T-helper 2 cell (primary cell): ENCODE results near the gene GP1BB.
"Not testable (repeated sequence)": the region's sequence is repeated elsewhere in the genome, so short reads cannot be mapped to it uniquely, and the experiment has no call there.

Experiments
- DNase-seq, 5 experiments: peaks; one replicate each; pipeline versions ENCODE4 v3.0.0 to v3.0.0-alpha.2; 2012 to 2022

GP1BB gene

DNA sequence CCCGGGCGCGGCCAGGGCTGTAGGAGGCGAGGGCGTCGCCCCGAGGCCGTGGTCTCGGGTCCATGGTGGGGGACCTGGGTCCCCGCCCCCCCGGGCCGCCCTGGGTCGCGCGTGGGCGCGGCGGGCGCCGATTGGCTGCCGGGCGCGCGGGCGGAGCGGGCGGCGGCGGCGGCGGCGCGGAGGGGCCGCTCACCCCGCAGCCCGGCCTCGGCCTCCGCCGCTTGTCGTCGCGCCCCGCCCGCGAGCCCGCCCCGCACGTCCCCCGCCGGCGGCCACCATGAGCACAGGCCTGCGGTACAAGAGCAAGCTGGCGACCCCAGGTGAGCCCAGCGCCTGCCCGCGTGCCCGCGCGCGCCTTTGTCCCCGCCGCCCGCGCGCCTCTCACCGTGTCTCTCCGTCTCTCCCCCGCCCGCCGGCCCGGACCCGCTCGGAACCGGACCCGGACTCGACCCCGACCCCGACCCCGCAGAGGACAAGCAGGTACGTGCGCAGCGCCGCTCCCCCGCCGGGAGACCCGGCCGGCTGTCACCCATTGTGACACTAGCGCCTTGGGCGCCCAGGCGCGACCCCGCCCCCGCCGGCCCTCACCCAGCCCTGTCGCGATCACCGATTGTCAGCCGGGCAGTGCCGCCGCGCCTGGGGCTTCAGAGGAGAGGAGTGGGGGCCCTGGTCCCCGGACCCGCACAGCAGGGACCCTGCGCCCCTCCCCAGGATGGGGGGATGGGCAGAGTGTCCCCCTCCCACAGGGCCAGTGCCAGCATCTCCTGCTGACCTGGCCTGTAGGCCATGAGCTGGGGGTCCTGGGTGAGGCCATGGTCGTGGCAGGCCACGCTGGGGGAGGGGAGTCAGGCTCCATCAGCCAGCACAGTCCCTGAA lies 8.8 kb upstream of the GP1BB start, which contains the start of gene SEPTIN5:
Gene SEPTIN5, plus strand, starts transcription at position 192 of the 876 bp plus-strand sequence. Its CDS starts 86 bp downstream, at position 278.
- no peak for DNase-seq

DNA sequence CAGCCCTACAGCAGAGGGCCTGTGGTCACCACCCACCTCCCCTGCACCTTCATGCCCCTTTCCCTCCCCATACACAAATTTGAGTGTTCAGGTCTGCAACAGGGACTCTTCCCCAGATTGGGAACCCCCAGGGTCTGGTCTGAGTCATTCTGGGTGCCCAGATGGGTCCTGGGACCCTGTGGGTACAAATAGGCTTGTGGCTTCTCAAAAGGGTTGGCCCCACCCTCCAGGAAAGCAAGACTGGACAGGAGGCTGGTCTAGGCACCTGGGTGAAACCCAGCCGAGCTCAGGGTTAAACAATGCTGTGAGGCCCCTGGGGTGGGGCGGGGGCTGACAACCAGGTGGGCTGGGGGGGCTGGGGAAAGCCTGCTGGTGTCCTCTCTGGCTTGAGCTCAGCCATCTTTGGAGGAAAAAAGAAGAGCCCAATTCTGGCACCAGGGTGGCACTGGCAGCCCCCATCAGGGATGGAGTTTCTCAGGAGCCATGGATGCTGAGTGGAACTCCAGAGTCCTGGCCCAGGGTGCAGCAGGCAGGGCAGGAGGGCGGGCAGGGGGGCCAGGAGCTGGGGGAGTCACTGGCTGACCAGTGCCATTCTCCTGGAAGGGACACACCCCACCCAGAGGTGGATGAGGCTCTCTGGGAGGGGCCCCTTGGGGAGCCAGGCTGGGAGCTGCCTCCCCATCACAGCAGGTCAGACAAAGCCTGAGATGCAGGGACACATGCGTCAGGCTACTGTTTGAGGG lies 8.0 kb upstream of the GP1BB start:
- DNase-seq: no peak

DNA sequence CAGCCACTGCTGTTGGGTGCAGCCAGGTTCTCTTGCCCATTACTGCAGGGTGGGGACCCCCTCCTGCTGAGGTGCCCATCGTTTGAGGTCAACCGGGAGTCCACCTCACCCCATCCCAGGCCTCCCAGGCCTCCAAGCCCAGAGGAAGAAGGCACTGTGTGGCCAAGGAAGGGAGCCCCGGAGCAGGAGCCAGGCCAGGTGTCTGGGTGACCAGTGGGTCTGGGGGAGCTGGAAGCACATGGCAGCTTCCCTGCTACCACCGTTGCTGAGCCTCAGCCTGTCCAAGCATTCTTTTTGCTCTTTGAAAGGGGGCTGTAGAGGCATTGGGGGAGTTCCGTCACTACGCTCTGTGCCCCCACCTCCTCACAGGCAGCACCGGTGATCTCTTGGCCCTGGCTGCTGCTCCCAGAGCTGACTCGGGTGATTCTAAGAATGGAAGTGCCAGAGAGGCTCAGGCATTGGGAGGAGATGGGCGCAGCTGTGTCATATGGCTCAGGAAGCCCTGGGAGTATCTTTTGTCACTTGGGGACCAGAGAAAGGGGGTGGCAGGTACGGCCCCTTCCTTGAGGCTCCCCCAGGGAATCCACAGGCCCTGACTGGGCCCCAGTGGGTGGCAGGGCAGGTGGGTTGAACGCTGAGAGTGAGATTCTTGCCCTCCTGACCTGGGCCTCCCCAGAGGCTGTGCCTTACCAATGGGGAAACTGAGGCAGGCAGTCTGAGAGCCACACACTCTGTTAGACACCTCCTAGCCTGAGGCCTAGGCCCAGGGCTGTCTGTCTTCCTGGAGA lies 7.1 kb upstream of the GP1BB start:
- DNase-seq: no peak

DNA sequence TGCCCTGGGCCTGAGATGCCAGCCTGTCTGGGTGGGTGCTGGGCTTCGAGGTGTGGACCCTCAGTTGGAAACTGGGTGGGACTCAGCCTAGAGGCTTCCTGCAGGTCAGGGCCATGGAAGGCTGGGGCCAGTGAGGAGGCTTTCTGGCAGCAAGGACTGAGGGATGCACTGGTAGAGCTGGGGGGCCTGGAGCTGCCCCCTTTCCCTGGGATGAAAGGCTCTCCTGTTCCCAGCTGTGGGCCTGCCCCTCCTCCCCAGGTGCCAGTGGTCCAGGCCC lies 6.6 kb upstream of the GP1BB start:
- no peak for DNase-seq

DNA sequence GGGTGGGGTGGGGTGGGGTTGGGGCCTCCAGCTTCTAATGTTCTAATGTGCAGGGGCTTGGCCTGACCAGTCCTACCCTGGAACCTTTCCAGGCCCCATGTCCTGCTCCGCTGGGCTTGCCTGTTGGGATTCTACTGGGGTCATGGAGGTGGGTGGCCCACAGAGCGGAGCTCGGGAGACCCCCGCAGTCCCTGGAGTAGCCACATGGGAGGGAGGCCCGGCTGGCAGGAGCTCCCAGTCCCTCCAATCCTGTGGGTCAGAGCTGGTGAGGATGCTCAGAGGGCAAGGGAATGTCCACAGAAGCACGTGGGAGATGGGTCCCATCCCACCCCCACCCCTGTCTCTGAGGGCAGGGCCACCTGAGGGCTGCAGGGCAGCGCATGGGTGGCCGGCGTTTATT lies 6.2 kb upstream of the GP1BB start:
- DNase-seq: no peak

DNA sequence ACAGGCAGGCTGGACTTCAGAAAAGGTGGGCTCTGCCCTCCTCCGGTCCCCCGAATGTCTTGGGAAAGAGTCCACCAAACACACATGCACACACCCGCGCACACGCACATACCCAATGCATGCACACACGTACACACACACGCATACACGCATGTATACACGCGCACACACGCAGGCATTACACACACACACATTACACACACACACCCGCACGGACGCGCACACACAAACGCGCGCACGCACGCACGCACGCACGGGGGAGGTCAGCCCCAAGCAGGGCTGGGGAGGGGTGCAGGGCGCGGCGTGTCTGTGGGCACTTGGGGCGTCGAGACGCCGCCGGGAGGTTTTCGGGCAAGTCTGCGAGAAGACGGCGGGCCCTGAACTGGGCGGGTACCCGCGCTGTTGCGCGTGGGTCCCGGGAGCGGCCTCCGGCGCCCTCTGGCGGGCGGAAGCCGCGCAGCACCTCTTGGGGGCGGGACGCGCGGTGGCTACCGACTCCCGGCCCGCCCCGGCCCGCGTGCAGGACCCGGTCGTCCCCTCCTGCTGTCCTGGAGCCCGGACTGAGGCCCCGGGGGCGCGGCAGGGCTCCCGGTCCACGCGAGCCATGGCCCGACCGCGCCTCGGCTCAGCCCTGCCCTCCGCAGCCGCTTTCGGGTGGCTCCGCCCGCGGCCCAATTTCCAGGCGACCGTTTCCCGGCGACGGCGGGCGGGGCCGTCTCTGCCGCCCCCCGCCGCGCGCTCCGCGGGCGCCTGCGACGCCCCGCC lies 5.5 kb upstream of the GP1BB start:
- peak; percentile 65 to 74 (median 73) for DNase-seq

DNA sequence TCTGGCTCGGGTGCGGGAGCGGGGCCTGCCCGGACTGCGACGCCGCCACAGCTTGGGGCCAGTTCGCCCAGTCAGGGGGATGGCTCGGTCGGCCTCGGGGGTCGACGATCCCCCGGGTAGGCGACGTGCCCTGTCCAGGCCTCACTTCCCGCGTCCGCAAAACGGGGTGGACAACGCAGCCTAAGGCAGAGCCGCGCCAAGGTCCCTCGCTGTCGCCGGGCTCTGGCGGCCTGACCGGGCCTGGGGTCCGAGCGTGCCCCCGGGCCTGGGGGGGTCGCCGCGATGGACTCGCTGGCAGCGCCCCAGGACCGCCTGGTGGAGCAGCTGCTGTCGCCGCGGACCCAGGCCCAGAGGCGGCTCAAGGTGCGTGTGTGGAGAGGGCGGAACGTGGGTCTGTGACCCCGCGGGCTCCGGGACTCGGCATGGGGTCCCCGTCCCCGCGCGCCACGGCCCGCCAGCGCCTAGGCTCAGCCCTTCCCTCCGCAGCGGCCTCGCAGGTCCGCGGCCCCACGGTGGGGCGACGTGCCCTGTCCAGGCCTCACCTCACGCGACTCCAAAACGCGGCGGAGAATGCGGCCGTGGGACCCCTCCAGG lies 4.8 kb upstream of the GP1BB start:
- DNase-seq: no peak

DNA sequence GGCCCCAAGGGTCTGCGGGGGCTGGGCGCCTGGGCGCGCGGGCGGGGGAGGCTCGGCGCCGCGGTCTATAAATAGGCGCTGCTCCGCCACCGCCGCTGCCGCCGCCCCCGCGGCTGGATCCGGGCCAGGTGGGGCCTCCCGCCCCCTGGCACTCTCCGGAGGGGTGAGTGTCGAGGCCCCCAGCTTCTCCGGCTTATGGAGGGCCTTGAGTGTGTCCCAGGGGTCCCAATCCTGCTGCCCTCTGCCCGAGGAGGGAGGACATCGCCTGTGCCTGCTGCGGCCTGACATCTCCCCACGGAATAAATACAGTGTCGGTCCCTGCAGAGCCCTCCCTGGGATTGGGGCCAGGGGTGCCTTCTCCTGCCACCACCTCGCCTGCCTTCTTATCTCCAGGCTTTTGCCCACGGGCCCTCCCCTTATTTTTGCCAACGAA lies 4.3 kb upstream of the GP1BB start:
- no peak for DNase-seq

DNA sequence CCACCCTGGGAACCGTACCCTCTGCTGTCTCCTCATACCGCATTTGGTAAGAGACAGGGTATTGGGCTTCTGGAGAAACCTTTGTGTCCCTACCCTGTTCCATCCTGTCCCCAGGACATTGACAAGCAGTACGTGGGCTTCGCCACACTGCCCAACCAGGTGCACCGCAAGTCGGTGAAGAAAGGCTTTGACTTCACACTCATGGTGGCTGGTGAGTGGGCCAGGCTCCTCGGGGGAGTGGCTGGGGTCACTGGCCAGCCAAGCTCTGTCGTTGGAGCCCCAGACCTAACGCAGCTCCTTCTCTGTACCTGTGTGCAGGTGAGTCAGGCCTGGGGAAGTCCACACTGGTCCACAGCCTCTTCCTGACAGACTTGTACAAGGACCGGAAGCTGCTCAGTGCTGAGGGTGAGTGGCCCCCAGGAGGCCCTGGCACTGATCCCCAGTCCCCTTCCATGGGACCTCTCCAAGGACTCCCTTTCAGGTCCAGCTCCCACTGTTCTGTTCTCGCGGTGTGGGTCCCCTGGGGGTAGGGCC lies 3.8 kb upstream of the GP1BB start:
- no peak for DNase-seq

DNA sequence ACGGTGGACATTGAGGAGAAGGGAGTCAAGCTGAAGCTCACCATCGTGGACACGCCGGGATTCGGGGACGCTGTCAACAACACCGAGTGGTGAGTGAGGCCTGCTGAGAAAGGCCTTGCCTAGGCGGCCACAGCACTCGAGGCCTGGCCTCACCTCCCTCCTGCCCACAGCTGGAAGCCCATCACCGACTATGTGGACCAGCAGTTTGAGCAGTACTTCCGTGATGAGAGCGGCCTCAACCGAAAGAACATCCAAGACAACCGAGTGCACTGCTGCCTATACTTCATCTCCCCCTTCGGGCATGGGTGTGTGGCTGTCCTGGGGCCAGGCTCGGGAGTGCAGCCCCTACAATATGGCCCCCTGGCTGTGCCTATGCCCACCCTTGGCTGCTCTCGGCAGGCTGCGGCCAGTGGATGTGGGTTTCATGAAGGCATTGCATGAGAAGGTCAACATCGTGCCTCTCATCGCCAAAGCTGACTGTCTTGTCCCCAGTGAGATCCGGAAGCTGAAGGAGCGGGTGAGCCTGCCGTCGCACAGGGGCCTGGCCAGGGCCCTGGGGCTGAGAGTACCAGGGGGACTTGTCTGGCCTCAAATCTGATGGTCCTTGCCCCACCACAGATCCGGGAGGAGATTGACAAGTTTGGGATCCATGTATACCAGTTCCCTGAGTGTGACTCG lies 3.0 kb upstream of the GP1BB start:
- DNase-seq: no peak

DNA sequence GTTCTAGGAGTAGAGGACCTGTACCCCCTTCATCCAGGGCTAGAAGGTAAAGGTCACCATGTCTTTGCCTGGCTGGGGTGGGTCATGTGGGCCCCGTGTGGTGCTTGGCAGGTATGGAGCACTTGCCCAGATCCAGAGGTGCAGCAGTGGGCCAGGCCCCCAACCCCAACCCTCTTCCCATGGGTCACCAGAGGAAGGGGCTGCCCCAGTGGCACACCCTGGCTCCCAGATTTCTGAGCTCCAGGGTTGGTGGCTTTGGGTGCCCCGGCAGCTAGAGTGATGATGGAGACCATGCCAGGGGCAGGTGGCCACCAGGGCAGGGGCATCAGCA lies 2.4 kb upstream of the GP1BB start:
- no peak for DNase-seq

DNA sequence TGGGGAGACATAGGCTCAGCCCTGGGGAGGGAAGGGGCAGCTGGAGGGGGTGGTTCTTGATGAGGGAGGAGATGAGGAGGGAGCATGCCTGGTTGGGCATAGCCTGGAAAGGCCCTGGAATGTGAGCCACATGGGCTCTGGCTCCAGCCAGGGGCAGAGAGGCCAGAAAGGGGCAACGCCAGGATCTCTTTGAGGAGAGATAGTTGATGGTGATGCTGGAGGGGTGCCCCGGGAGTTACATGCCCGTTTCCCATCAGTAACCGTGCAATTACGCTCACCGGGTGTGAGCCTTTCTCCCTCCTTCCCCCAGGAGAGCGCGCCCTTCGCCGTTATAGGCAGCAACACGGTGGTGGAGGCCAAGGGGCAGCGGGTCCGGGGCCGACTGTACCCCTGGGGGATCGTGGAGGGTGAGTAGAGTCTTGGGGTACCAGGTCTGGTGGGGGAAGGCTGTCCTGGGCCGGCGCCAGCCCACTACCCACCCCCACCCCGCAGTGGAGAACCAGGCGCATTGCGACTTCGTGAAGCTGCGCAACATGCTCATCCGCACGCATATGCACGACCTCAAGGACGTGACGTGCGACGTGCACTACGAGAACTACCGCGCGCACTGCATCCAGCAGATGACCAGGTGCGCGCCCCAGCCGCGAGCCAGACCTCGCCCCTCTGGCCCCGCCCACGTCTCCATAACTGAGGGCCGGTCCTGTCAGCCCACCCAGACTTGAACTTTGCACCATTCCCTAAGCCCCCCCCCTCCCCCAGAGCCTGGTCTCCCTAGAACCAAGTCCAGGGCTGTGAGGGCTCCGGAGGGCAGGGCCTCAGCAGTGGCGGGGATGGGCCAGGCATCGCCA lies 1.8 kb upstream of the GP1BB start:
- DNase-seq: no peak

DNA sequence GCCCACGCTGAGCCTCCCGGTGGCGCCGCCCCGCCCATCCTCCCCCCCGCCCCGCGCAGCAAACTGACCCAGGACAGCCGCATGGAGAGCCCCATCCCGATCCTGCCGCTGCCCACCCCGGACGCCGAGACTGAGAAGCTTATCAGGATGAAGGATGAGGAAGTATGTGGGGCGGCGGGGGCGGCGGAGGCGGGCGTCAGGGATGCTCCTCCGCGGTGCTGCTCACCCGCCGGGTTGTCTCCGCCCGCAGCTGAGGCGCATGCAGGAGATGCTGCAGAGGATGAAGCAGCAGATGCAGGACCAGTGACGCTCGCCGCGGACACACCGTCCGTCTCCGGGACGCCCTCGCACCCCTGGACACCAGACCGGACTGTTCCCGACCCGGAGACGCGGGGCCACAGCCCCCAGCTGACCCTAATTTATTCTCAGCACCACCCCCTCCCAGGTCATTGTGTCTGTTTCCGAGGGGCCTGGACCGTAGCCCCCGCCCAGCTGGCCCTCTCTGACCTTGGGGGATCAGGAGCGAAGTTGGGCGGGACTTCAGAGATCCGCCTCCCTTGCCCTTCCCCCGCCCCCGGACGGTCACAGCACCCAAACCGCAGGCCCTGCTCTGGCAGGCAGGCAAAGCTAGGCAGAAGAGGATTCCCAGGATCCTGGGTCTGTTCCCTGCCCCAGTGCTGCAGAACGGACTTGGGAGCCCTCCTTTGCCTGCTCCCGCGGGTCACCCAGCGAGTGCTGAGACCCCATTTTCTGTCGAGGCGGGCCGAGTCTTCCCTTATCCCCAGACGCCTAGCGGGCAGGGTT lies 959 bp upstream of the GP1BB start:
- DNase-seq: no peak

DNA sequence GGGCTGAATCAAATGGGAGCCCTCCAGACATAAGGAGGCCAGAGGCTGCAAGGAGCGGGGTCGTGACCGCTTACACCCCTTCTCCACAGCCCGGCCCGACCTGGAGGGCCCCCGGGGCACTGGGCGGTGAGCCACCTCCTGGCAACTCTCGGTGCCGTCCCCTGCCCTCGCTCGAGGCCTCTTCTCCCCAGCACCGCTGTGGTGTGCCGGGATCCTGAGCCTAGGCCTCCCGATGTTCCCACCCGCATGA lies 432 bp upstream of the GP1BB start:
- no peak for DNase-seq

DNA sequence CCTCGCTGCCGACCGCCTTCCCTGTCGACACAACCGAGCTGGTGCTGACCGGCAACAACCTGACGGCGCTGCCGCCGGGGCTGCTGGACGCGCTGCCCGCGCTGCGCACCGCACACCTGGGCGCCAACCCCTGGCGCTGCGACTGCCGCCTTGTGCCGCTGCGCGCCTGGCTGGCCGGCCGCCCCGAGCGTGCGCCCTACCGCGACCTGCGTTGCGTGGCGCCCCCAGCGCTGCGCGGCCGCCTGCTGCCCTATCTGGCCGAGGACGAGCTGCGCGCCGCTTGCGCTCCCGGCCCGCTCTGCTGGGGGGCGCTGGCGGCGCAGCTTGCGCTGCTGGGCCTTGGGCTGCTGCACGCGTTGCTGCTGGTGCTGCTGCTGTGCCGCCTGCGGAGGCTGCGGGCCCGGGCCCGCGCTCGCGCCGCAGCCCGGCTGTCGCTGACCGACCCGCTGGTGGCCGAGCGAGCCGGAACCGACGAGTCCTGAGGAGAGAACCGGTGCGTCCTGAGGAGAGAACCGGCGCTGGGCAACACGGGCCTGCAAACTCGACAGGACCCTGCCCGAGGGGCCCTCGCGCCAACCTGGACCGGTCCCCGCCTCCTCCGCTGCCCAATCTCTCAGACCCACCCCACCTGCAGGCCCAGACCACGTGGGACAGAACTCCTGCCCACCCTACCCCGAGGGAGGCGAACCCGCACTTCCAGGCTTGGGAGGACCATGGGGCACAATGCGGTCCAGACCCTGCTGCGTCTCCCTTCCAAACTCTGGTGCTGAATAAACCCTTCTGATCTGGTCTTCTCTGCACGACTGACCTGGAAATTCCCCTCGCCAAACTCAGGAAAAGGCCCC lies 866 bp downstream of the GP1BB start:
- DNase-seq: peak in 1 of 5 experiments; percentile 66

DNA sequence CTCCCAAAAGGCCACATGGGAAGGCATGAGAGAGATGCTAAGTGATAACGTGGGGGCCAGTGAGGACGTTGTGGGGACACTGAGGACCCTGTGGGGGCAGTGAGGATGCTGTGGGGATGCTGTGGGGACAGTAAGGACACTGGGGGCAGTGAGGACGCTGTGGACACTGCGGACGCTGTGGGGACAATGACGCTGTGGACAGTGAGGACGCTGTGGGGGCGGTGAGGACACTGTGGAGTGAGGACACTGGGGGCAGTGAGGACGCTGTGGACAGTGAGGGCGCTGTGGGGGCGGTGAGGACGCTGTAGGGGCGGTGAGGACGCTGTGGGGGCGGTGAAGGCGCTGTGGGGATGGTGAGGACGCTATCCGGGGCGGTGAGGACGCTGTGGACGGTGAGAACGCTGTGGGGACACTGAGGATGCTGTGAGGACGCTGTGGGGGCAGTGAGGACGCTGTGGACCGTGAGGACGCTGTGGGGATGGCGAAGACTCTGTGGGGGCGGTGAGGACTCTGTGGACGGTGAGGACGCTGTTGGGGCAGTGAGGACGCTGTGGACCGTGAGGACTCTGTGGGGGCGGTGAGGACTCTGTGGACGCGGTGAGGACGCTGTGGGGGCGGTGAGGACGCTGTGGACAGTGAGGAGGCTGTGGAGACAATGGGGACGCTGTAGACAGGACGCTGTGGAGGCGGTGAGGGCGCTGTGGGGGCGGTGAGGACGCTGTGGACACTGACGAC lies 1.8 kb downstream of the GP1BB start:
- DNase-seq: no peak

DNA sequence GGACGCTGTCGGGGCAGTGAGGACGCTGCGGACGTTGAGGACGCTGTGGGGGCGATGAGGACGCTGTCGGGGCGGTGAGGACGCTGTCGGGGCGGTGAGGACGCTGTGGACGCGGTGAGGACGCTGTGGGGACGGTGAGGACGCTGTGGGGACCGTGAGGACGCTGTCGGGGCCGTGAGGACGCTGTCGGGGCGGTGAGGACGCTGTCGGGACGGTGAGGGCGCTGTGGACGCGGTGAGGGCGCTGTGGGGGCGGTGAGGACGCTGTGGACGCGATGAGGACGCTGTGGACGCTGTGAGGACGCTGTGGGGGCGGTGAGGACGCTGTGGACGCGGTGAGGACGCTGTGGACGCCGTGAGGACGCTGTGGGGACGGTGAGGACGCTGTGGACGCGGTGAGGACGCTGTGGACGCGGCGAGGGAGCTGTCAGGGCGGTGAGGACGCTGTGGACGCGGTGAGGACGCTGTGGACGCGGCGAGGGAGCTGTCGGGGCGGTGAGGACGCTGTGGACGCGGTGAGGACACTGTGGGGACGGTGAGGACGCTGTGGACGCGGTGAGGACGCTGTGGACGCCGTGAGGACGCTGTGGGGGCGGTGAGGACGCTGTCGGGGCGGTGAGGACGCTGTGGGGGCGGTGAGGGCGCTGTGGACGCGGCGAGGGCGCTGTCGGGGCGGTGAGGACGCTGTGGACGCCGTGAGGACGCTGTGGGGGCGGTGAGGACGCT lies 2.9 kb downstream of the GP1BB start:
- DNase-seq: not testable (repeated sequence)
